Measurements from ENCODE around the gene CSK. TPM values are rescaled to one million over a fixed set of nuclear protein-coding genes. Genes with fewer than 3 reads are reported as not detected.

The CSK gene
- total RNA-seq (2021; fragmentation: NEBNext Ultra II Directional; extraction: Animal tissue kit (Norgen Biotek cat#: 25700)) = 50.2 and 51.7 TPM in 2 replicates
- polyA plus RNA-seq (2011; rRNA removed) = 13.7 and 23.0 TPM in 2 replicates
- polyA plus RNA-seq (2011; cell fraction: cytosol; rRNA removed) = 16.8 TPM
- 40.7 TPM for polyA plus RNA-seq (2011; cell fraction: nucleus; rRNA removed)
- polyA plus RNA-seq (2012, experiment 1 of 2) = 31.1 to 46.6 TPM (median 42.9 TPM) in 4 replicates
- 39.8 TPM for polyA plus RNA-seq (2012, experiment 2 of 2)
- 22.2 TPM for polyA plus RNA-seq (2013, experiment 1 of 2)
- polyA plus RNA-seq (2013, experiment 2 of 2) = 21.3 TPM
- polyA minus RNA-seq (2011; rRNA and poly(A)+ RNA removed) = 12.9 and 26.4 TPM in 2 replicates
- 21.8 TPM for polyA minus RNA-seq (2011; cell fraction: cytosol; rRNA and poly(A)+ RNA removed)
- 19.3 TPM for polyA minus RNA-seq (2011; cell fraction: nucleus; rRNA and poly(A)+ RNA removed)
- long read RNA-seq, experiment 1, transcript CSK-201 (13 exons, 2,767 nt) = major isoform, 10 of 26 reads
- long read RNA-seq, experiment 1, partial matches to known transcripts = 7 of 26 reads
- long read RNA-seq, experiment 1, other reads (novel, unspliced or antisense) = 6 of 26 reads
- long read RNA-seq, experiment 2 = 0 reads

DNA sequence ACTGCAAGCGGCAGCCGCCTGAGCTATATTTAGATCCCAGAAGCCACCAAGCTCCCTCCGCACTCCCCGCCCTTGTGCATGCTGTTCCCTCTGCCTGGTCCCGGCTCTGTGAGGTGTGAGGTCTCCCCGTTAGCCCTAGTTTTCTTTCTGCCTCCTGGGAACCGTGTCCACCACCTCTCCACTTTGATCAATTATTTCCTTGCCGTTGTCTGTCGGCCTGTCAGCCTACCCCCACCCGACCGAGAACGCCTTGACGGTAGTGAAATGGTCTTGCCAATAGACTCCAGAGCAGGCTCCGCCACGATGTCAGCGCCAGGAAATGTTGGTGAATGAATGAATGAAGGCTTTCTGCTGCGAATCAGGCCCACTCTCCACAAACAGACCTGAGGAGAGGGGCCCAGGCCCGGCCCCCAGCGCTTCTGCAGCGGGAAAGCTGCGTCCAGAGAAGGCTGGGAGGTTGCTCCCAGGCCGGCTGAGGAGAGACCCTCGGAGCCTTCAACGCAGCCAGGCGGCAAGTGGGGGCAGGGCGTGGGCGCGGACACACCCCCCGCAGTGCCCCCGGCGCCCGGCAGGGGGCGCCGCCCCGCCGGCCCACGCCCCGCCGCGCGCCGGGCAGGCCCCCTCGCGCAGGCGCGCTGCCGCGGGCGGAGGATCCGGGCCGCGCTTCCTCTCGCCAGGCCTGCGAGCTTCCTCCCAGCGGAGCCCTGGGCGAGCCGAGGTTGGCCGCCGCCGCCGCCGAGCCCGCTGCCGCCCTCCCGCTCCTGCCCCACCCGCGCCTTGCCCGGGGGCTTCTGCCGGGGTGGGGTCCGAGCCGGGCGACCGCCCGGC lies at the start of gene CSK:
CSK (plus strand) TSS at position 650 of the 828 bp plus-strand sequence. CDS start 16,218 bp downstream, outside the sequence.
- WGBS, 2 experiments (ENCODE audit: extremely low coverage in 1 of 2, insufficient coverage in 1 of 2, insufficient read length in 1 of 2, insufficient replicate concordance in 2 of 2, low coverage in 1 of 2, low lambda C conversion rate in 2 of 2, missing lambda C conversion rate in 1 of 2) = 14% methylated on average over 28 of the region's 74 CpGs; no CpG with 5 or more reads in 1 of the 2 experiments
- no peaks in the 10 kb centered on the region for H3K9me3 ChIP-seq (ENCODE audit: insufficient read depth in 2 of 2, low read depth in 1 of 2, low read length in 1 of 2)
- H2BK20ac ChIP-seq (ENCODE audit: low read length) = no peak within 1 kb of the TSS
- no peak within 1 kb of the TSS for H2AFZ ChIP-seq (ENCODE audit: low read length)
- peaks cover 10% of the 10 kb centered on the region for H3K79me1 ChIP-seq (ENCODE audit: low read depth, low read length)
- H3K9ac ChIP-seq (replicated peaks in 1 of 4; ENCODE audit: extremely low read depth in 1 of 4, low read depth in 3 of 4, low read length in 3 of 4) = peak within 1 kb of the TSS; percentile 5 to 81 (median 18); a peak in 3 of 7 replicates
- H2BK12ac ChIP-seq (ENCODE audit: low read depth, low read length) = no peak within 1 kb of the TSS
- H3K14ac ChIP-seq (ENCODE audit: insufficient read length) = no peak within 1 kb of the TSS
- peak within 1 kb of the TSS; percentile 55 to 82 (median 60) for H3K4me3 ChIP-seq (ENCODE audit: extremely low read depth in 1 of 4, insufficient read depth in 2 of 4, low read depth in 3 of 4, low read length in 4 of 4)
- H4K20me1 ChIP-seq (replicated peaks in 1 of 2; ENCODE audit: control insufficient read depth in 1 of 2, insufficient read depth in 2 of 2, low read length in 2 of 2) = peaks cover 1 to 12% of the 10 kb centered on the region in 2 experiments
- peak within 1 kb of the TSS; percentile 18; the same call in 1 of the 2 replicates for H4K8ac ChIP-seq (ENCODE audit: extremely low read depth, insufficient read depth, low read length)
- no peak for FAIRE-seq
- peaks cover 9% of the 10 kb centered on the region for H3K23me2 ChIP-seq (ENCODE audit: low read depth, low read length)
- CTCF ChIA-PET (ENCODE audit: partially characterized antibody) = interaction anchor here (0.7 to 53.7 kb wide), 9 partner anchors 11 to 380 kb away, joined by 3 to 1439 read pairs (median 7); partner anchors contain the start of genes CLK3, CPLX3 and LMAN1L
- DNase-seq (ENCODE audit: low read depth in 1 of 2, low spot score in 2 of 2) = peak in 1 of 2 experiments; percentile 79
- POLR2A ChIA-PET (ENCODE audit: partially characterized antibody) = interaction anchor here (0.9 to 5.6 kb wide), 6 partner anchors 9 to 164 kb away, joined by 3 to 26 read pairs (median 5); partner anchors contain the start of gene ULK3
- H3K27me3 ChIP-seq (replicated peaks in 1 of 4; ENCODE audit: control insufficient read depth in 3 of 4, extremely low read depth in 1 of 4, insufficient read depth in 3 of 4, low read length in 3 of 4) = peaks cover 0 to 15% (median 11%) of the 10 kb centered on the region in 4 experiments; a peak in 6 of 7 replicates
- H3K4ac ChIP-seq (replicated peaks; ENCODE audit: insufficient read length, low read depth, low read length) = peak within 1 kb of the TSS; percentile 27
- peak within 1 kb of the TSS; percentile 33 for H3K56ac ChIP-seq (replicated peaks; ENCODE audit: insufficient read length, low read depth, low read length)
- no peak within 1 kb of the TSS for H4K5ac ChIP-seq (ENCODE audit: insufficient read length, low read depth, low read length)
- no peak within 1 kb of the TSS for H3K27ac ChIP-seq (ENCODE audit: low read depth, low read length)
- no peak within 1 kb of the TSS for H2BK5ac ChIP-seq (ENCODE audit: low read depth, low read length)
- no peak within 1 kb of the TSS for H2BK120ac ChIP-seq (replicated peaks; ENCODE audit: low read depth, low read length)
- H3K4me2 ChIP-seq (ENCODE audit: insufficient read depth in 1 of 2, low read depth in 2 of 2, low read length in 2 of 2) = peak within 1 kb of the TSS; percentile 86 to 91
- H4K91ac ChIP-seq (replicated peaks; ENCODE audit: insufficient read length, low read length) = peak within 1 kb of the TSS; percentile 51
- peak within 1 kb of the TSS; percentile 48 for H3K18ac ChIP-seq (ENCODE audit: extremely low read depth, low read length)
- H2AK5ac ChIP-seq (ENCODE audit: low read depth, low read length) = no peak within 1 kb of the TSS
- peaks cover 0 to 6% of the 10 kb centered on the region in 2 experiments; a peak in 1 of 4 replicates for H3K79me2 ChIP-seq (ENCODE audit: control insufficient read depth in 1 of 2, insufficient read depth in 2 of 2, low read length in 2 of 2)
- no peaks in the 10 kb centered on the region for H3K36me3 ChIP-seq (ENCODE audit: control insufficient read depth in 2 of 4, insufficient read depth in 4 of 4, low read length in 3 of 4)
- no peak within 1 kb of the TSS for H3K23ac ChIP-seq (ENCODE audit: insufficient read length)
- H2BK15ac ChIP-seq (ENCODE audit: low read length) = no peak within 1 kb of the TSS
- peaks cover 4 to 25% (median 20%) of the 10 kb centered on the region in 4 experiments for H3K4me1 ChIP-seq (replicated peaks in 1 of 4; ENCODE audit: control insufficient read depth in 3 of 4, insufficient read depth in 4 of 4, low read length in 3 of 4)
- peak in 1 of 2 experiments; percentile 76; a peak in 2 of 4 replicates for TF ChIP-seq HDAC2 (IDR thresholded peaks at IDR 0.05; ENCODE audit: borderline replicate concordance in 1 of 2, low read depth in 2 of 2, low read length in 2 of 2)
- 0 out of 2 replicates have a peak, but pooled peaks have one; percentile 11 for TF ChIP-seq TCF12 (IDR thresholded peaks at IDR 0.05; ENCODE audit: low read depth, low read length)
- TF ChIP-seq EGR1 (IDR thresholded peaks at IDR 0.05; ENCODE audit: borderline replicate concordance, low read depth, low read length) = 0 out of 2 replicates have a peak, but pooled peaks have one; percentile 40
- TF ChIP-seq, protein P1, sequence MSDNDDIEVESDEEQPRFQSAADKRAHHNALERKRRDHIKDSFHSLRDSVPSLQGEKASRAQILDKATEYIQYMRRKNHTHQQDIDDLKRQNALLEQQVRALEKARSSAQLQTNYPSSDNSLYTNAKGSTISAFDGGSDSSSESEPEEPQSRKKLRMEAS (IDR thresholded peaks at IDR 0.05) = peak; percentile 14; the same call in 1 of the 2 replicates
- peak; percentile 41 for TF ChIP-seq NRF1 (IDR thresholded peaks at IDR 0.05; ENCODE audit: low read depth, low read length)
- peak; percentile 45; the same call in 1 of the 2 replicates for TF ChIP-seq PHF8 (conservative IDR thresholded peaks at IDR 0.05; ENCODE audit: low read depth, low read length)
- peak; percentile 52; the same call in 1 of the 2 replicates for TF ChIP-seq SUZ12 (IDR thresholded peaks at IDR 0.05; ENCODE audit: low read length)
